ENCODE data around the gene RETREG1. TPM values are rescaled to one million over a fixed set of nuclear protein-coding genes. Genes with fewer than 3 reads are reported as not detected.

Gene RETREG1
- total RNA-seq, 1 donor from 2014 or later: 11.6 TPM

- TF ChIP-seq, protein P1, sequence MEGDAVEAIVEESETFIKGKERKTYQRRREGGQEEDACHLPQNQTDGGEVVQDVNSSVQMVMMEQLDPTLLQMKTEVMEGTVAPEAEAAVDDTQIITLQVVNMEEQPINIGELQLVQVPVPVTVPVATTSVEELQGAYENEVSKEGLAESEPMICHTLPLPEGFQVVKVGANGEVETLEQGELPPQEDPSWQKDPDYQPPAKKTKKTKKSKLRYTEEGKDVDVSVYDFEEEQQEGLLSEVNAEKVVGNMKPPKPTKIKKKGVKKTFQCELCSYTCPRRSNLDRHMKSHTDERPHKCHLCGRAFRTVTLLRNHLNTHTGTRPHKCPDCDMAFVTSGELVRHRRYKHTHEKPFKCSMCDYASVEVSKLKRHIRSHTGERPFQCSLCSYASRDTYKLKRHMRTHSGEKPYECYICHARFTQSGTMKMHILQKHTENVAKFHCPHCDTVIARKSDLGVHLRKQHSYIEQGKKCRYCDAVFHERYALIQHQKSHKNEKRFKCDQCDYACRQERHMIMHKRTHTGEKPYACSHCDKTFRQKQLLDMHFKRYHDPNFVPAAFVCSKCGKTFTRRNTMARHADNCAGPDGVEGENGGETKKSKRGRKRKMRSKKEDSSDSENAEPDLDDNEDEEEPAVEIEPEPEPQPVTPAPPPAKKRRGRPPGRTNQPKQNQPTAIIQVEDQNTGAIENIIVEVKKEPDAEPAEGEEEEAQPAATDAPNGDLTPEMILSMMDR (conservative IDR thresholded peaks at IDR 0.05): no peak
- no peak overlapping the region for H3K27ac Mint-ChIP-seq
Observed at GRCh38 chr5:16589658-16590057, 27.1 kb downstream of the RETREG1 start.

GRCh38 chr5:16588434-16589214, 28.2 kb downstream of the RETREG1 start:
- peak overlapping the region; percentile 71 for H3K27ac Mint-ChIP-seq
- H3K27me3 Mint-ChIP-seq: no peaks in the 10 kb centered on the region
- H3K36me3 Mint-ChIP-seq: peaks cover 4% of the 10 kb centered on the region
- H3K4me1 Mint-ChIP-seq (ENCODE audit: unreplicated experiment): peaks cover 21% of the 10 kb centered on the region
- TF ChIP-seq, protein P1 (conservative IDR thresholded peaks at IDR 0.05): no peak
- DNase-seq (ENCODE audit: extremely low spot score, unreplicated experiment): no peak
- no peak overlapping the region for H3K4me3 Mint-ChIP-seq
- H3K9me3 Mint-ChIP-seq: no peaks in the 10 kb centered on the region

More at GRCh38 chr5:16589658-16590057, 27.1 kb downstream of the RETREG1 start:
- H3K27me3 Mint-ChIP-seq: no peaks in the 10 kb centered on the region
- no peaks in the 10 kb centered on the region for H3K9me3 Mint-ChIP-seq
- no peak for DNase-seq (ENCODE audit: extremely low spot score, unreplicated experiment)
- no peak overlapping the region for H3K4me3 Mint-ChIP-seq
- H3K36me3 Mint-ChIP-seq: peaks cover 4% of the 10 kb centered on the region
- peaks cover 21% of the 10 kb centered on the region for H3K4me1 Mint-ChIP-seq (ENCODE audit: unreplicated experiment)

DNA sequence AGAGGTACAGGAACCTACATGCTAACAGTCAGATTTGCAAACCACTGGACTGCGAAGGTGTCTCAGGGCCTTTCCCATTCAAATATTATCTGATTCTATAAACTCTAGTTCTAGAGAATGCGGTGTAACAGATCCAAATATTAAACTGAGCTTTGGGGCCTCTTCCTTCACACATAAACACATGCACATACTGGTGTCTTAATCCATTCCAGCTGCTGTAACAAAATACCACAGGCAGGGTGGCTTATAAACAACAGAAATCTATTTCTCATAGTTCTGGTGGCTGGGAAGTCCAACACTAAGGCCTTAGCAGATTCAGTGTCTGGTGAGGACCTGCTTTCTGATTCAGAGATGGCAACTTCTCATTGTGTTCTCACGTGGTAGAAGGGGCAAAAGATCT, 30.2 kb downstream of the RETREG1 start:
- H3K27ac Mint-ChIP-seq: no peak overlapping the region
- peaks cover 4% of the 10 kb centered on the region for H3K36me3 Mint-ChIP-seq
- H3K4me3 Mint-ChIP-seq: no peak overlapping the region
- no peaks in the 10 kb centered on the region for H3K9me3 Mint-ChIP-seq
- no peaks in the 10 kb centered on the region for H3K27me3 Mint-ChIP-seq
- no peak for DNase-seq (ENCODE audit: extremely low spot score, unreplicated experiment)
- TF ChIP-seq, protein P1 (conservative IDR thresholded peaks at IDR 0.05): no peak
- peaks cover 13% of the 10 kb centered on the region for H3K4me1 Mint-ChIP-seq (ENCODE audit: unreplicated experiment)

- Mint-ChIP-seq H3K36me3 (peaks cover 4% of the 10 kb centered on the region), H3K27ac (peak overlapping the region; percentile 8), H3K27me3 (no peaks in the 10 kb centered on the region), H3K4me3 (no peak overlapping the region), H3K4me1 (ENCODE audit: unreplicated experiment) (peaks cover 7% of the 10 kb centered on the region), H3K9me3 (no peaks in the 10 kb centered on the region)
- DNase-seq (ENCODE audit: extremely low spot score, unreplicated experiment): no peak
- TF ChIP-seq, protein P1 (conservative IDR thresholded peaks at IDR 0.05): peak; percentile 40
Observed at GRCh38 chr5:16585041-16585667, 31.6 kb downstream of the RETREG1 start.

GRCh38 chr5:16582081-16582480, 34.7 kb downstream of the RETREG1 start:
- H3K4me1 Mint-ChIP-seq (ENCODE audit: unreplicated experiment): peaks cover 16% of the 10 kb centered on the region
- peaks cover 4% of the 10 kb centered on the region for H3K36me3 Mint-ChIP-seq
- no peaks in the 10 kb centered on the region for H3K9me3 Mint-ChIP-seq
- TF ChIP-seq, protein P1 (conservative IDR thresholded peaks at IDR 0.05): no peak
- H3K27ac Mint-ChIP-seq: no peak overlapping the region
- no peak overlapping the region for H3K4me3 Mint-ChIP-seq
- no peaks in the 10 kb centered on the region for H3K27me3 Mint-ChIP-seq
- DNase-seq (ENCODE audit: extremely low spot score, unreplicated experiment): no peak
